Measurements from ENCODE around the gene CDC25C.

CDC25C gene

GRCh38 chr5:138346889-138347288 is 15.3 kb upstream of the CDC25C start:
- Histone ChIP-seq H3K9me3 (ENCODE audit: insufficient read depth, low read length) (no peaks in the 10 kb centered on the region), H3K27me3 (ENCODE audit: low read depth, low read length) (no peaks in the 10 kb centered on the region), H4K20me1 (ENCODE audit: insufficient read depth, low read length) (no peaks in the 10 kb centered on the region), H3K4me1 (ENCODE audit: low read length) (no peaks in the 10 kb centered on the region), H3K27ac (ENCODE audit: low read length) (no peak overlapping the region), H3K36me3 (replicated peaks; ENCODE audit: low read depth, low read length) (peaks cover 24% of the 10 kb centered on the region), H3K4me3 (ENCODE audit: low read length) (no peak overlapping the region), H3K9ac (ENCODE audit: low read length) (no peak overlapping the region), H2AFZ (ENCODE audit: low read depth, low read length) (no peak overlapping the region), H3K4me2 (ENCODE audit: low read length) (no peak overlapping the region), H3K79me2 (ENCODE audit: low read length) (peaks cover 3% of the 10 kb centered on the region)
- no peak for TF ChIP-seq CTCF (IDR thresholded peaks at IDR 0.05; ENCODE audit: low read depth, low read length)
- no peak for TF ChIP-seq EZH2phosphoT487 (IDR thresholded peaks at IDR 0.05; ENCODE audit: low read depth)

GRCh38 chr5:138344887-138345622 is 13.5 kb upstream of the CDC25C start:
- no peak overlapping the region for H2AFZ ChIP-seq (ENCODE audit: low read depth, low read length)
- H3K9ac ChIP-seq (ENCODE audit: low read length): no peak overlapping the region
- no peaks in the 10 kb centered on the region for H3K9me3 ChIP-seq (ENCODE audit: insufficient read depth, low read length)
- H3K4me3 ChIP-seq (ENCODE audit: low read length): no peak overlapping the region
- H3K36me3 ChIP-seq (replicated peaks; ENCODE audit: low read depth, low read length): peaks cover 31% of the 10 kb centered on the region
- no peaks in the 10 kb centered on the region for H3K27me3 ChIP-seq (ENCODE audit: low read depth, low read length)
- peaks cover 21% of the 10 kb centered on the region for H3K79me2 ChIP-seq (ENCODE audit: low read length)
- H4K20me1 ChIP-seq (ENCODE audit: insufficient read depth, low read length): peaks cover 13% of the 10 kb centered on the region
- H3K4me2 ChIP-seq (ENCODE audit: low read length): no peak overlapping the region
- H3K27ac ChIP-seq (ENCODE audit: low read length): no peak overlapping the region
- peaks cover 3% of the 10 kb centered on the region for H3K4me1 ChIP-seq (ENCODE audit: low read length)
- TF ChIP-seq CTCF (IDR thresholded peaks at IDR 0.05; ENCODE audit: low read depth, low read length): no peak
- no peak for TF ChIP-seq EZH2phosphoT487 (IDR thresholded peaks at IDR 0.05; ENCODE audit: low read depth)

GRCh38 chr5:138340008-138340407 is 8.4 kb upstream of the CDC25C start:
- Histone ChIP-seq H3K79me2 (ENCODE audit: low read length) (peaks cover 40% of the 10 kb centered on the region), H3K9me3 (ENCODE audit: insufficient read depth, low read length) (no peaks in the 10 kb centered on the region), H3K27ac (ENCODE audit: low read length) (peak overlapping the region; percentile 82), H3K4me2 (ENCODE audit: low read length) (peak overlapping the region; percentile 99), H3K36me3 (replicated peaks; ENCODE audit: low read depth, low read length) (peaks cover 17% of the 10 kb centered on the region), H3K27me3 (ENCODE audit: low read depth, low read length) (no peaks in the 10 kb centered on the region), H2AFZ (ENCODE audit: low read depth, low read length) (no peak overlapping the region), H4K20me1 (ENCODE audit: insufficient read depth, low read length) (peaks cover 18% of the 10 kb centered on the region), H3K4me3 (ENCODE audit: low read length) (peak overlapping the region; percentile 98), H3K9ac (ENCODE audit: low read length) (peak overlapping the region; percentile 90), H3K4me1 (ENCODE audit: low read length) (peaks cover 18% of the 10 kb centered on the region)
- TF ChIP-seq CTCF (IDR thresholded peaks at IDR 0.05; ENCODE audit: low read depth, low read length): no peak
- no peak for TF ChIP-seq EZH2phosphoT487 (IDR thresholded peaks at IDR 0.05; ENCODE audit: low read depth)

GRCh38 chr5:138339464-138339863 is 7.9 kb upstream of the CDC25C start:
- H3K79me2 ChIP-seq (ENCODE audit: low read length): peaks cover 40% of the 10 kb centered on the region
- peaks cover 16% of the 10 kb centered on the region for H3K36me3 ChIP-seq (replicated peaks; ENCODE audit: low read depth, low read length)
- peak overlapping the region; percentile 82 for H3K27ac ChIP-seq (ENCODE audit: low read length)

More at GRCh38 chr5:138339464-138339863, 7.9 kb upstream of the CDC25C start:
- Histone ChIP-seq H3K4me2 (ENCODE audit: low read length) (peak overlapping the region; percentile 99), H3K4me3 (ENCODE audit: low read length) (peak overlapping the region; percentile 98), H3K27me3 (ENCODE audit: low read depth, low read length) (no peaks in the 10 kb centered on the region), H3K9me3 (ENCODE audit: insufficient read depth, low read length) (no peaks in the 10 kb centered on the region), H4K20me1 (ENCODE audit: insufficient read depth, low read length) (peaks cover 18% of the 10 kb centered on the region), H2AFZ (ENCODE audit: low read depth, low read length) (no peak overlapping the region), H3K4me1 (ENCODE audit: low read length) (peaks cover 18% of the 10 kb centered on the region), H3K9ac (ENCODE audit: low read length) (peak overlapping the region; percentile 90)
- TF ChIP-seq EZH2phosphoT487 (IDR thresholded peaks at IDR 0.05; ENCODE audit: low read depth) (no peak), CTCF (IDR thresholded peaks at IDR 0.05; ENCODE audit: low read depth, low read length) (no peak)

All from OCI-LY3 (cell line).